ENCODE data around the gene MYO15B.

MYO15B gene

GRCh38 chr17:75634754-75635609 is 47.4 kb downstream of the MYO15B start:
- H3K27me3 ChIP-seq (ENCODE audit: insufficient read depth, low read length, poor library complexity): no peaks in the 10 kb centered on the region
- TF ChIP-seq EZH2 (IDR thresholded peaks at IDR 0.05; ENCODE audit: borderline replicate concordance, low read depth, low read length, severe bottlenecking) (no peak), CTCF (IDR thresholded peaks at IDR 0.05; ENCODE audit: borderline replicate concordance, extremely low read depth, low read length, poor library complexity, severe bottlenecking) (no peak)
- no peaks in the 10 kb centered on the region for H3K79me2 ChIP-seq (ENCODE audit: insufficient read depth, low read length)
- ATAC-seq (ENCODE audit: insufficient read depth, low read depth) (no peak), DNase-seq (no peak)
- no peak overlapping the region for H3K9ac ChIP-seq (ENCODE audit: low read depth, low read length)
- H3K9me3 ChIP-seq (ENCODE audit: insufficient read depth, low read length, severe bottlenecking): no peaks in the 10 kb centered on the region
- H3K27ac ChIP-seq (ENCODE audit: low read length): no peak overlapping the region
- H3K36me3 ChIP-seq (ENCODE audit: insufficient read depth, low read length): peaks cover 16% of the 10 kb centered on the region
- H2AFZ ChIP-seq (ENCODE audit: low read depth, low read length): no peak overlapping the region
- H4K20me1 ChIP-seq (ENCODE audit: insufficient read depth, low read length): peaks cover 25% of the 10 kb centered on the region
- H3K4me1 ChIP-seq (ENCODE audit: insufficient read depth, low read length): peaks cover 12% of the 10 kb centered on the region
- no peak overlapping the region for H3K4me2 ChIP-seq (ENCODE audit: insufficient read depth, low read length)
- no peak overlapping the region for H3K4me3 ChIP-seq (ENCODE audit: low read depth in 1 of 2, low read length in 2 of 2)

- no peak overlapping the region for H3K9ac ChIP-seq (ENCODE audit: low read depth, low read length)
- H3K27ac ChIP-seq (ENCODE audit: low read length): no peak overlapping the region
- H3K9me3 ChIP-seq (ENCODE audit: insufficient read depth, low read length, severe bottlenecking): no peaks in the 10 kb centered on the region
- peaks cover 25% of the 10 kb centered on the region for H4K20me1 ChIP-seq (ENCODE audit: insufficient read depth, low read length)
- TF ChIP-seq CTCF (IDR thresholded peaks at IDR 0.05; ENCODE audit: borderline replicate concordance, extremely low read depth, low read length, poor library complexity, severe bottlenecking) (no peak), EZH2 (IDR thresholded peaks at IDR 0.05; ENCODE audit: borderline replicate concordance, low read depth, low read length, severe bottlenecking) (no peak)
- peaks cover 13% of the 10 kb centered on the region for H3K36me3 ChIP-seq (ENCODE audit: insufficient read depth, low read length)
- DNase-seq (no peak), ATAC-seq (ENCODE audit: insufficient read depth, low read depth) (no peak)
- H3K27me3 ChIP-seq (ENCODE audit: insufficient read depth, low read length, poor library complexity): no peaks in the 10 kb centered on the region
- H2AFZ ChIP-seq (ENCODE audit: low read depth, low read length): no peak overlapping the region
- no peak overlapping the region for H3K4me2 ChIP-seq (ENCODE audit: insufficient read depth, low read length)
- no peaks in the 10 kb centered on the region for H3K79me2 ChIP-seq (ENCODE audit: insufficient read depth, low read length)
- H3K4me1 ChIP-seq (ENCODE audit: insufficient read depth, low read length): peaks cover 12% of the 10 kb centered on the region
- H3K4me3 ChIP-seq (ENCODE audit: low read depth in 1 of 2, low read length in 2 of 2): no peak overlapping the region
These were observed 48.1 kb downstream of the MYO15B start for GRCh38 chr17:75635610-75636202.

GRCh38 chr17:75636381-75637142 is 49.0 kb downstream of the MYO15B start:
- no peak overlapping the region for H3K27ac ChIP-seq (ENCODE audit: low read length)
- H4K20me1 ChIP-seq (ENCODE audit: insufficient read depth, low read length): peaks cover 25% of the 10 kb centered on the region
- DNase-seq (no peak), ATAC-seq (ENCODE audit: insufficient read depth, low read depth) (no peak)
- H2AFZ ChIP-seq (ENCODE audit: low read depth, low read length): no peak overlapping the region
- TF ChIP-seq EZH2 (IDR thresholded peaks at IDR 0.05; ENCODE audit: borderline replicate concordance, low read depth, low read length, severe bottlenecking) (no peak), CTCF (IDR thresholded peaks at IDR 0.05; ENCODE audit: borderline replicate concordance, extremely low read depth, low read length, poor library complexity, severe bottlenecking) (no peak)
- H3K79me2 ChIP-seq (ENCODE audit: insufficient read depth, low read length): no peaks in the 10 kb centered on the region
- H3K4me2 ChIP-seq (ENCODE audit: insufficient read depth, low read length): no peak overlapping the region
- H3K4me1 ChIP-seq (ENCODE audit: insufficient read depth, low read length): peaks cover 12% of the 10 kb centered on the region
- H3K36me3 ChIP-seq (ENCODE audit: insufficient read depth, low read length): peaks cover 9% of the 10 kb centered on the region
- H3K9me3 ChIP-seq (ENCODE audit: insufficient read depth, low read length, severe bottlenecking): no peaks in the 10 kb centered on the region
- no peaks in the 10 kb centered on the region for H3K27me3 ChIP-seq (ENCODE audit: insufficient read depth, low read length, poor library complexity)
- no peak overlapping the region for H3K9ac ChIP-seq (ENCODE audit: low read depth, low read length)
- H3K4me3 ChIP-seq (ENCODE audit: low read depth in 1 of 2, low read length in 2 of 2): no peak overlapping the region
